Transverse colon (tissue), 4 donors: ENCODE data around the gene MYMK. TPM values are rescaled to one million over a fixed set of nuclear protein-coding genes. Genes with fewer than 3 reads are reported as not detected.
A peak's percentile ranks its signal among the peaks of the same experiment; 100 is the strongest.

ENCODE experiments used
- DNase-seq: peaks from one replicate; pipeline ENCODE4 v3.0.0-alpha.2; 2019
- H3K27ac ChIP-seq, 4 donors: fragments of 200-600 bp; sonication (generic); 2 replicates each; pipeline ENCODE4 v1.5.1; 2016 to 2018; ENCODE audit warnings: inconsistent platforms in 4 of 4
- H3K27me3 ChIP-seq: fragments of 200-600 bp; sonication (generic); 2 replicates; pipeline ENCODE4 v1.5.1; 2017; ENCODE audit warnings: inconsistent platforms
- H3K36me3 ChIP-seq, 4 donors: fragments of 200-600 bp; sonication (generic); 2 replicates each; pipeline ENCODE4 v1.5.1; 2017 to 2019; ENCODE audit warnings: inconsistent platforms in 4 of 4
- H3K4me1 ChIP-seq, 4 donors: fragments of 200-600 bp; sonication (generic); 2 replicates each; pipeline ENCODE4 v1.5.1; 2017 to 2020; ENCODE audit warnings: inconsistent platforms in 4 of 4
- H3K4me3 ChIP-seq, 4 donors: fragments of 200-600 bp; sonication (generic); 1 replicate in 1 of 4; 2 replicates in 3 of 4; pipeline versions ENCODE4 v1.5.1 to v1.6.1; 2017 to 2019; ENCODE audit warnings: inconsistent platforms in 4 of 4
- H3K9me3 ChIP-seq, 2 donors: fragments of 200-600 bp; sonication (generic); 2 replicates each; pipeline ENCODE4 v1.5.1; 2017 to 2019; ENCODE audit warnings: inconsistent platforms in 2 of 2
- CTCF ChIP-seq, 5 experiments: fragments of 200-600 bp in 3 of 5; fragments of 450-650 bp in 2 of 5; sonication (generic) in 3 of 5; IDR thresholded peaks; 1 replicate in 2 of 5; 2 replicates in 3 of 5; pipeline ENCODE4 v1.5.1; 2016 to 2017; ENCODE audit warnings: antibody characterized with exemption in 5 of 5, inconsistent platforms in 3 of 5, mild to moderate bottlenecking in 2 of 5, moderate library complexity in 1 of 5
- EP300 ChIP-seq: sonication (generic); formaldehyde crosslinking; IDR thresholded peaks from one replicate; pipeline ENCODE4 v1.6.1; 2017; ENCODE audit warnings: antibody characterized with exemption, low read depth
- POLR2A ChIP-seq: fragments of 450-650 bp; IDR thresholded peaks from one replicate; pipeline ENCODE4 v1.6.1; 2016; ENCODE audit warnings: antibody characterized with exemption, mild to moderate bottlenecking, moderate library complexity
- POLR2AphosphoS5 ChIP-seq, 3 donors: sonication (generic); formaldehyde crosslinking; IDR thresholded peaks; one replicate each; pipeline ENCODE4 v1.6.1; 2016; ENCODE audit warnings: antibody characterized with exemption in 3 of 3
- WGBS, 2 donors: methylation state at CpG; one replicate each; pipeline ENCODE4 v1.1.5; 2018; ENCODE audit warnings: low coverage in 1 of 2; 5-methylcytosine and 5-hydroxymethylcytosine counted together
- in situ Hi-C, 4 donors: fragments of 200-750 bp; cut with MboI; loops; one replicate each; pipeline versions ENCODE4 v1.15.0 to v1.15.1; 2017; ENCODE audit warnings: low sequenced_read_pairs in 3 of 4, low pct_ligation_motif_present in 1 of 4, low pct_unique_long_range_greater_than_20kb in 1 of 4
- intact Hi-C: fragments of 100-400 bp; cut with DNase I; formaldehyde crosslinking; loops from one replicate; pipeline ENCODE4 v1.15.1; 2023; ENCODE audit warnings: low total_unique reads
- total RNA-seq, 4 donors: library from RNA; depleted of rRNA; stranded (reverse); fragments of >200 nt; gene quantifications; one replicate each; pipeline ENCODE4 v1.1.0, GENCODE V29; 2016

Gene MYMK
- total RNA-seq, 4 donors from 2014 or later: not detected

- H3K27me3 ChIP-seq: peaks cover 28% of the 10 kb centered on the region
- no peak overlapping the region for H3K4me3 ChIP-seq
- H3K9me3 ChIP-seq: no peaks in the 10 kb centered on the region
- H3K36me3 ChIP-seq: no peaks in the 10 kb centered on the region
- no peak for TF ChIP-seq POLR2A
- TF ChIP-seq EP300: no peak
- TF ChIP-seq CTCF (IDR thresholded peaks at IDR 0.05): no peak
- no peak for TF ChIP-seq POLR2AphosphoS5 (IDR thresholded peaks at IDR 0.05)
- H3K27ac ChIP-seq: no peak overlapping the region
- WGBS, 2 donors: 89% methylated on average over 9 of the region's 9 CpGs; no CpG with 5 or more reads in 1 of the 2 donors
- peaks cover 12 to 35% (median 21%) of the 10 kb centered on the region in 4 donors for H3K4me1 ChIP-seq
- DNase-seq: no peak
- in situ Hi-C loops: loop anchor here in 2 of 4 donors (10.0 to 25.0 kb wide), 2 partner anchors 176 to 188 kb away; no protein-coding TSS in a partner anchor
- intact Hi-C loops: no loop called here
Measured at GRCh38 chr9:133536536-133536935, 11.8 kb upstream of the MYMK start.

- H3K27ac ChIP-seq: no peak overlapping the region
- TF ChIP-seq POLR2A (no peak), CTCF (IDR thresholded peaks at IDR 0.05) (no peak), POLR2AphosphoS5 (IDR thresholded peaks at IDR 0.05) (no peak), EP300 (no peak)
- H3K36me3 ChIP-seq: no peaks in the 10 kb centered on the region
- DNase-seq: no peak
- intact Hi-C loops: no loop called here
- WGBS, 2 donors: 68% methylated on average over 8 of the region's 11 CpGs; no CpG with 5 or more reads in 1 of the 2 donors
- in situ Hi-C loops: loop anchor here in 2 of 4 donors (10.0 to 25.0 kb wide), 2 partner anchors 176 to 189 kb away; no protein-coding TSS in a partner anchor
- H3K4me3 ChIP-seq: no peak overlapping the region
- H3K4me1 ChIP-seq: peaks cover 12 to 35% (median 21%) of the 10 kb centered on the region in 4 donors
- peaks cover 28% of the 10 kb centered on the region for H3K27me3 ChIP-seq
- no peaks in the 10 kb centered on the region for H3K9me3 ChIP-seq
Measured at GRCh38 chr9:133536080-133536479, 11.3 kb upstream of the MYMK start.

GRCh38 chr9:133535306-133535877, 10.6 kb upstream of the MYMK start:
- no peaks in the 10 kb centered on the region for H3K9me3 ChIP-seq
- H3K4me1 ChIP-seq: peaks cover 12 to 35% (median 21%) of the 10 kb centered on the region in 4 donors
- peaks cover 28% of the 10 kb centered on the region for H3K27me3 ChIP-seq
- no peak for DNase-seq
- 49 to 66% methylated on average over 3 to 12 of the region's 13 CpGs for WGBS, 2 donors
- TF ChIP-seq CTCF (IDR thresholded peaks at IDR 0.05): no peak
- no peak for TF ChIP-seq POLR2AphosphoS5 (IDR thresholded peaks at IDR 0.05)
- no peak for TF ChIP-seq POLR2A
- no peak for TF ChIP-seq EP300
- intact Hi-C loops: no loop called here
- H3K27ac ChIP-seq: no peak overlapping the region
- in situ Hi-C loops: loop anchor here in 2 of 4 donors (10.0 to 25.0 kb wide), 2 partner anchors 177 to 189 kb away; no protein-coding TSS in a partner anchor
- no peak overlapping the region for H3K4me3 ChIP-seq
- H3K36me3 ChIP-seq: no peaks in the 10 kb centered on the region

GRCh38 chr9:133534346-133535291, 9.9 kb upstream of the MYMK start, which contains the start of gene ADAMTSL2:
ADAMTSL2 (plus strand) TSS chr9:133534704; CDS start chr9:133536713, 2,009 bp downstream.
- peaks cover 12 to 30% (median 19%) of the 10 kb centered on the region in 4 donors for H3K4me1 ChIP-seq
- peak; percentile 55 for DNase-seq
- H3K4me3 ChIP-seq: peak within 1 kb of the TSS; percentile 8 to 36 (median 22)
- H3K27me3 ChIP-seq: peaks cover 28% of the 10 kb centered on the region
- H3K9me3 ChIP-seq: no peaks in the 10 kb centered on the region
- H3K36me3 ChIP-seq: no peaks in the 10 kb centered on the region
- H3K27ac ChIP-seq: peak within 1 kb of the TSS; percentile 5 to 68 (median 52)
- intact Hi-C loops: loop anchor here (5.0 kb wide), 1 partner anchor 193 kb away; no protein-coding TSS in a partner anchor
- TF ChIP-seq POLR2A (no peak), POLR2AphosphoS5 (IDR thresholded peaks at IDR 0.05) (no peak), CTCF (IDR thresholded peaks at IDR 0.05) (no peak), EP300 (no peak)
- WGBS, 2 donors: 4% methylated on average over 34 of the region's 70 CpGs; no CpG with 5 or more reads in 1 of the 2 donors
- in situ Hi-C loops: loop anchor here in 2 of 4 donors (10.0 to 25.0 kb wide), 2 partner anchors 178 to 190 kb away; no protein-coding TSS in a partner anchor
